ENCODE measurements around the gene COMMD2.

DNA sequence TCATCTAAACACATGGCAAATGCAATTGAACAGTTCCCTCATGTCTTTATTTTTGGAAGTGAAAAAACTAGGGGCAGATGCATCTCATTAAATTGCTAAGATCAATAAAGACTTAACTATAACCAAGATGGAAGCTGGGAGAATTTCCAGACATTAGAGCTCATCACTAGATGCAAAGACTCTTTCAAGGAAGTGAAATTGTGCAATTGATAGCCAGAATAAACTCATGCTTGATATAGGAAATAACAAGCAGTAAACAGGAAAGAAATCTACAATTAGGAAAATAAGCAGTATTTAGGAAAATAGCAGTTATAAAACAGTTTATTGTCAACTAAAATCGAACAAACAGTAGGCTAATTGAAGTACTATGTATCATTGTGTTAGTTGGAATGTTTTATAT, 48.9 kb upstream of the COMMD2 start:
- no peak for TF ChIP-seq EZH2 (IDR thresholded peaks at IDR 0.05; ENCODE audit: low read length, missing control alignments)
- TF ChIP-seq CTCF (conservative IDR thresholded peaks at IDR 0.05 in 1 of 2, IDR thresholded peaks at IDR 0.05 in 1 of 2; ENCODE audit: low read depth in 1 of 2, low read length in 2 of 2) = no peak
